Measurements from ENCODE around the gene GPR161. TPM values are rescaled to one million over a fixed set of nuclear protein-coding genes. Genes with fewer than 3 reads are reported as not detected.

Gene GPR161
- total RNA-seq, 1 donor = 13.8 TPM

GRCh38 chr1:168091063-168091462 is 45.7 kb downstream of the GPR161 start:
- no peak overlapping the region for H3K4me3 ChIP-seq (ENCODE audit: insufficient read depth, low read length)
- H3K9me3 ChIP-seq (ENCODE audit: low read depth, low read length) = no peaks in the 10 kb centered on the region
- H3K79me2 ChIP-seq (ENCODE audit: insufficient read depth, low read length) = no peaks in the 10 kb centered on the region
- H4K20me1 ChIP-seq (ENCODE audit: insufficient read depth, low read length) = no peaks in the 10 kb centered on the region
- no peaks in the 10 kb centered on the region for H3K27me3 ChIP-seq (ENCODE audit: insufficient read depth, low read length)
- no peak for DNase-seq (ENCODE audit: insufficient read length, low spot score, missing footprints)
- H3K4me2 ChIP-seq (ENCODE audit: insufficient read depth, low read length) = no peak overlapping the region
- no peak overlapping the region for H3K27ac ChIP-seq (ENCODE audit: low read depth, low read length)
- H2AFZ ChIP-seq (ENCODE audit: low read length) = no peak overlapping the region
- peaks cover 7% of the 10 kb centered on the region for H3K4me1 ChIP-seq (ENCODE audit: insufficient read depth, low read length)
- H3K36me3 ChIP-seq (ENCODE audit: insufficient read depth, low read length) = no peaks in the 10 kb centered on the region
- no peak for TF ChIP-seq CTCF (IDR thresholded peaks at IDR 0.05; ENCODE audit: extremely low read depth, low read depth, low read length)

- peaks cover 7% of the 10 kb centered on the region for H3K4me1 ChIP-seq (ENCODE audit: insufficient read depth, low read length)
- H2AFZ ChIP-seq (ENCODE audit: low read length) = no peak overlapping the region
- no peak for TF ChIP-seq CTCF (IDR thresholded peaks at IDR 0.05; ENCODE audit: extremely low read depth, low read depth, low read length)
- H3K4me3 ChIP-seq (ENCODE audit: insufficient read depth, low read length) = no peak overlapping the region
- no peak overlapping the region for H3K4me2 ChIP-seq (ENCODE audit: insufficient read depth, low read length)
- H3K36me3 ChIP-seq (ENCODE audit: insufficient read depth, low read length) = no peaks in the 10 kb centered on the region
- no peak for DNase-seq (ENCODE audit: insufficient read length, low spot score, missing footprints)
- no peak overlapping the region for H3K27ac ChIP-seq (ENCODE audit: low read depth, low read length)
- H3K9me3 ChIP-seq (ENCODE audit: low read depth, low read length) = no peaks in the 10 kb centered on the region
- no peaks in the 10 kb centered on the region for H3K27me3 ChIP-seq (ENCODE audit: insufficient read depth, low read length)
- no peaks in the 10 kb centered on the region for H4K20me1 ChIP-seq (ENCODE audit: insufficient read depth, low read length)
- H3K79me2 ChIP-seq (ENCODE audit: insufficient read depth, low read length) = no peaks in the 10 kb centered on the region
These were observed 46.3 kb downstream of the GPR161 start for GRCh38 chr1:168090395-168090794.

- Histone ChIP-seq H3K4me1 (ENCODE audit: insufficient read depth, low read length) (peaks cover 10% of the 10 kb centered on the region), H3K4me3 (ENCODE audit: insufficient read depth, low read length) (no peak overlapping the region), H3K27me3 (ENCODE audit: insufficient read depth, low read length) (no peaks in the 10 kb centered on the region), H3K4me2 (ENCODE audit: insufficient read depth, low read length) (no peak overlapping the region), H4K20me1 (ENCODE audit: insufficient read depth, low read length) (no peaks in the 10 kb centered on the region), H3K9me3 (ENCODE audit: low read depth, low read length) (no peaks in the 10 kb centered on the region), H3K79me2 (ENCODE audit: insufficient read depth, low read length) (no peaks in the 10 kb centered on the region), H2AFZ (ENCODE audit: low read length) (no peak overlapping the region), H3K27ac (ENCODE audit: low read depth, low read length) (no peak overlapping the region), H3K36me3 (ENCODE audit: insufficient read depth, low read length) (no peaks in the 10 kb centered on the region)
- no peak for DNase-seq (ENCODE audit: insufficient read length, low spot score, missing footprints)
- TF ChIP-seq CTCF (IDR thresholded peaks at IDR 0.05; ENCODE audit: extremely low read depth, low read depth, low read length) = no peak
These were observed 46.8 kb downstream of the GPR161 start for GRCh38 chr1:168089979-168090337.

GRCh38 chr1:168089326-168089978 is 47.3 kb downstream of the GPR161 start:
- Histone ChIP-seq H3K4me3 (ENCODE audit: insufficient read depth, low read length) (no peak overlapping the region), H3K36me3 (ENCODE audit: insufficient read depth, low read length) (no peaks in the 10 kb centered on the region), H3K79me2 (ENCODE audit: insufficient read depth, low read length) (no peaks in the 10 kb centered on the region), H3K27ac (ENCODE audit: low read depth, low read length) (no peak overlapping the region), H3K4me1 (ENCODE audit: insufficient read depth, low read length) (peaks cover 14% of the 10 kb centered on the region), H3K4me2 (ENCODE audit: insufficient read depth, low read length) (no peak overlapping the region), H2AFZ (ENCODE audit: low read length) (no peak overlapping the region), H3K9me3 (ENCODE audit: low read depth, low read length) (no peaks in the 10 kb centered on the region), H3K27me3 (ENCODE audit: insufficient read depth, low read length) (no peaks in the 10 kb centered on the region), H4K20me1 (ENCODE audit: insufficient read depth, low read length) (no peaks in the 10 kb centered on the region)
- peak; percentile 80 for DNase-seq (ENCODE audit: insufficient read length, low spot score, missing footprints)
- TF ChIP-seq CTCF (IDR thresholded peaks at IDR 0.05; ENCODE audit: extremely low read depth, low read depth, low read length) = no peak

Data from osteoblast (primary cell).